Keratinocyte (primary cell): ENCODE results near the gene TRAP1. TPM values are rescaled to one million over a fixed set of nuclear protein-coding genes. Genes with fewer than 3 reads are reported as not detected.

Source experiments
- DNase-seq: peaks from one replicate; pipeline ENCODE4 v3.0.0-alpha.2; 2011; ENCODE audit warnings: low read depth, missing footprints, low spot score
- FAIRE-seq: peaks from 2 replicates; lab custom pipeline; 2011; peaks lifted over from hg19 to GRCh38; lab: Jason Lieb, UNC
- H2AFZ ChIP-seq: 2 replicates; pipeline ENCODE4 v1.6.0; 2012; ENCODE audit warnings: low read length, control low read depth, inconsistent platforms; ENCODE audit not compliant: control insufficient read depth
- H3K27ac ChIP-seq: 2 replicates; pipeline ENCODE4 v1.5.1; 2011; ENCODE audit warnings: low read length; ENCODE audit not compliant: control insufficient read depth, insufficient read depth
- H3K27me3 ChIP-seq: 3 replicates; pipeline ENCODE4 v1.6.0; 2011; ENCODE audit warnings: low read length; ENCODE audit not compliant: control insufficient read depth, insufficient read depth; ENCODE audit errors: extremely low read depth
- H3K36me3 ChIP-seq, 2 experiments: 2 replicates in 1 of 2; 3 replicates in 1 of 2; pipeline ENCODE4 v1.5.1; 2011; ENCODE audit warnings: low read length in 2 of 2, mild to moderate bottlenecking in 1 of 2; ENCODE audit not compliant: control insufficient read depth in 2 of 2, insufficient read depth in 2 of 2; ENCODE audit errors: extremely low read depth in 1 of 2
- H3K4me1 ChIP-seq: 3 replicates; pipeline ENCODE4 v1.5.1; 2011; ENCODE audit warnings: low read length; ENCODE audit not compliant: control insufficient read depth, insufficient read depth; ENCODE audit errors: extremely low read depth
- H3K4me2 ChIP-seq: 3 replicates; pipeline ENCODE4 v1.6.0; 2011; ENCODE audit warnings: low read depth, low read length; ENCODE audit not compliant: control insufficient read depth, insufficient read depth; ENCODE audit errors: extremely low read depth
- H3K4me3 ChIP-seq, 3 experiments: fragments of 200-600 bp in 1 of 3; sonication (generic) in 1 of 3; 2 replicates in 2 of 3; 3 replicates in 1 of 3; pipeline ENCODE4 v1.5.1; 2011 to 2016; ENCODE audit warnings: low read length in 3 of 3, mild to moderate bottlenecking in 3 of 3, control low read depth in 2 of 3, inconsistent platforms in 1 of 3, low read depth in 1 of 3, mixed read lengths in 1 of 3, mixed run types in 1 of 3, moderate library complexity in 1 of 3; ENCODE audit not compliant: control insufficient read depth in 2 of 3, insufficient read depth in 2 of 3; ENCODE audit errors: extremely low read depth in 1 of 3
- H3K79me2 ChIP-seq: 2 replicates; pipeline ENCODE4 v1.6.0; 2012; ENCODE audit warnings: low read length; ENCODE audit not compliant: control insufficient read depth, insufficient read depth
- H3K9ac ChIP-seq: 3 replicates; pipeline ENCODE4 v1.6.0; 2011; ENCODE audit warnings: low read length; ENCODE audit not compliant: control insufficient read depth, insufficient read depth; ENCODE audit errors: extremely low read depth
- H3K9me1 ChIP-seq: 3 replicates; pipeline ENCODE4 v1.6.0; 2011; ENCODE audit warnings: low read length; ENCODE audit not compliant: control insufficient read depth, insufficient read depth; ENCODE audit errors: extremely low read depth
- H3K9me3 ChIP-seq: 2 replicates; pipeline ENCODE4 v1.5.1; 2012; ENCODE audit warnings: low read depth, low read length; ENCODE audit not compliant: control insufficient read depth
- H4K20me1 ChIP-seq: 3 replicates; pipeline ENCODE4 v1.6.0; 2011; ENCODE audit warnings: low read length; ENCODE audit not compliant: control insufficient read depth, insufficient read depth; ENCODE audit errors: extremely low read depth
- CTCF ChIP-seq, 3 experiments: IDR thresholded peaks in 1 of 3; conservative IDR thresholded peaks in 1 of 3; optimal IDR thresholded peaks in 1 of 3; 2 replicates in 2 of 3; 3 replicates in 1 of 3; pipeline versions ENCODE3 to v1.5.1; 2011; ENCODE audit warnings: low read length in 3 of 3, mild to moderate bottlenecking in 3 of 3, moderate library complexity in 2 of 3, control low read depth in 1 of 3, inconsistent platforms in 1 of 3; ENCODE audit not compliant: insufficient read depth in 2 of 3; ENCODE audit errors: extremely low read depth in 1 of 3
- EZH2 ChIP-seq: IDR thresholded peaks from one replicate; pipeline ENCODE4 v1.6.1; 2012; ENCODE audit warnings: inconsistent platforms, mild to moderate bottlenecking, low read length, moderate library complexity
- dilution Hi-C: fragments of 300-500 bp; cut with MboI; formaldehyde crosslinking; loops from one replicate; pipeline ENCODE4 v1.7.0; 2020; ENCODE audit warnings: low sequenced_read_pairs; ENCODE audit not compliant: extremely low pct_ligation_motif_present
- polyA plus RNA-seq, 5 experiments: library from polyadenylated mRNA; depleted of rRNA in 3 of 5; stranded (reverse) in 3 of 5; stranded (forward) in 1 of 5; unstranded in 1 of 5; fragments of >200 nt; gene quantifications; 1 replicate in 1 of 5; 2 replicates in 3 of 5; 3 replicates in 1 of 5; pipeline versions ENCODE4 v1.2.1 to v1.2.3, GENCODE V29; 2011 to 2012; ENCODE audit warnings: missing spikeins in 2 of 5, low read depth in 1 of 5, low replicate concordance in 1 of 5

Gene TRAP1
- polyA plus RNA-seq, 1 donor (not counting 4 experiments of a cell fraction or from before 2014, with no cell fraction given) = 106 TPM

DNA sequence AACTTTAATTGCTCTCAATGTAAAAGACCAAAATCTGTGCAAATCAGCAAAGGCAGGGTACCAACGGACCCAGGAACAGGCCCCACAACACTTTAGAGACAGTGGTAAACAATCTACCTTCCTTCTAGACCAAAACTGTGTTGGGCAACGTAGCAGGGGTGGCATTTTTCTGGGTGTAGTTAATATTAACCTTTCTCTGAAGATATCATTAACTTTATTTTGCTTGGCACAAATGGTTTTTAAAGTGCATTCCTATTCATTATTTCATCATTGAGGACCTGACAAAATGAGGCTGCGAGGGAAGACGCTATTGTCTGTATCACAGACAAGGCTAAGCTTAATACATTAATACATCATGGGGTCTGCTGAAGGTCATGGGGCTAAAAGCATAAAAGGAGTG is 37.9 kb upstream of the TRAP1 start:
- no peak overlapping the region for H3K27ac ChIP-seq
- H3K9ac ChIP-seq = no peak overlapping the region

DNA sequence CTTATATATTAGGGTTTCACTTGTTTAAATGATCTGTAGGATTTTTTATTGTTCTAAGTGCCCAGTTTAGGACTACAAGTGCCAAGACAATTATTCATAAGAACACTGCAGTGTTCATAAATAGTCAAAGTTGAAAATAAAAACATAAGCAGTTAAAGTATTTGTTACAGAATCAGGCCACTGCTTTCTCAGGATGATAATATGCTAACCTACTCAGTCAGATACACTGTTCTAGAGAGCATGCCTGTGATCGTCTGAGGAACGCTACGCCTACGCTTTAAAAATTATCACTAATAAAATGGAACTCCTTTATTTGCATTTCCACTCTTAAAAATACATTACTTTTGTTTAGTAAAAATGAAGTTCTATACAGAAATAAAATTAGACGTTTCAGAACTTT is 37.4 kb upstream of the TRAP1 start:
- peaks cover 18 to 28% of the 10 kb centered on the region in 2 experiments for H3K36me3 ChIP-seq
- no peaks in the 10 kb centered on the region for H3K9me1 ChIP-seq
- no peaks in the 10 kb centered on the region for H4K20me1 ChIP-seq

More for the DNA sequence above, 37.9 kb upstream of the TRAP1 start:
- H3K4me3 ChIP-seq = no peak overlapping the region
- H3K4me1 ChIP-seq = no peaks in the 10 kb centered on the region
- TF ChIP-seq CTCF (optimal IDR thresholded peaks at IDR 0.05 in 1 of 3, IDR thresholded peaks at IDR 0.05 in 1 of 3, conservative IDR thresholded peaks at IDR 0.05 in 1 of 3; ENCODE audit: extremely low read depth in 1 of 3, insufficient read depth in 2 of 3, low read length in 3 of 3) (no peak), EZH2 (no peak)
- H2AFZ ChIP-seq = no peak overlapping the region
- DNase-seq (no peak), FAIRE-seq (no peak)
- no peaks in the 10 kb centered on the region for H3K27me3 ChIP-seq
- peaks cover 18 to 28% of the 10 kb centered on the region in 2 experiments for H3K36me3 ChIP-seq
- H4K20me1 ChIP-seq = no peaks in the 10 kb centered on the region
- H3K4me2 ChIP-seq = no peak overlapping the region
- dilution Hi-C loops = no loop called here
- no peaks in the 10 kb centered on the region for H3K9me1 ChIP-seq
- no peaks in the 10 kb centered on the region for H3K9me3 ChIP-seq
- H3K79me2 ChIP-seq = no peaks in the 10 kb centered on the region

More for the DNA sequence above, 37.4 kb upstream of the TRAP1 start:
- Histone ChIP-seq H3K4me2 (no peak overlapping the region), H3K4me3 (no peak overlapping the region), H2AFZ (no peak overlapping the region), H3K9me3 (no peaks in the 10 kb centered on the region), H3K4me1 (no peaks in the 10 kb centered on the region), H3K27ac (no peak overlapping the region), H3K27me3 (no peaks in the 10 kb centered on the region), H3K79me2 (no peaks in the 10 kb centered on the region), H3K9ac (no peak overlapping the region)
- FAIRE-seq (no peak), DNase-seq (no peak)
- TF ChIP-seq EZH2 (no peak), CTCF (optimal IDR thresholded peaks at IDR 0.05 in 1 of 3, IDR thresholded peaks at IDR 0.05 in 1 of 3, conservative IDR thresholded peaks at IDR 0.05 in 1 of 3; ENCODE audit: extremely low read depth in 1 of 3, insufficient read depth in 2 of 3, low read length in 3 of 3) (no peak)
- dilution Hi-C loops = no loop called here
